ENCODE measurements around the gene ZFPM1. TPM values are rescaled to one million over a fixed set of nuclear protein-coding genes. Genes with fewer than 3 reads are reported as not detected.

Gene ZFPM1
- total and polyA plus RNA-seq, 2 of the 8 experiments (the other 6 are each of a cell fraction or from before 2014, with no cell fraction given): 0.74 to 4.8 TPM

DNA sequence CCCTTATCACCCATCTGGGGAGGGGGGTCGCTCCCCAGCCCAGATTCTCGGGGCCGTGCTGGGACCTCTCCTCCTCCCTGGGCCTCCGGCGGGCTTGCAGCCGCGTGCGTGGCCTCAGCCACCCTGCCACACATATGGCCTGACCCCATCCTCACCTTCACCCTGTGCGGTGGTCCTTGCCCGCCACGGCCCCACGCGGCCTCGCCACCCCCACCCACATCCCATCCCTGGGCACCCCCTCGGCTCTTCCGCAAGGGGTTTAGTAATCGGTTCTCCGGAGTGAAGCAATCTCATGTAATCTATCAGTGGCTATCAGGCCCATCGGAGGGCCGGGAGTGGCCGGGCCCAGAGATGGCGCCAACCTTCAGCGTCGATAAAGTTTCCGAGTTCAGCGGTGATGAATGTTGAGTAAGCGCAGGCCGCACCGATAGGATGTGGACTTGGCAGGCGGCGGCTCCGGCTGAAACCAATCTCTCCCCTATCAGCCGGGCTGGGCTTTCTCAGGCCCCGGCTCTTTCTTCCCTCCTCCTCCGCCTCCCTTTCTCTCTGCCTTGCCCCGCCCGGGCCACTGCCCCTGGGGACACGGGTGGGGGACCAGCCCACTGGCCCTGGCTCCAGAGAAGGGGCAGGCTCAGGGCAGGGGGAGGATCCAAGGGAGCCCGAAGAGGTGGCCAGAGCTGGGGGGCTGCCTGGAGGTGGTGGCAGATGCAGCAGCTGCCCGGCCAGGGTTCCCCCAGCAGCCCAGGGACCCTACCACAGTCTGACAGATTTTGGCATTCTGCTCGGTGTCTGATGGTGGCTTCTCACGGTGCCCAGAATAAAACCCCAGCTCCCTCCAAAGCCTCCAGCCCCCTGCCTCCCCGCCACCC, 20.8 kb downstream of the ZFPM1 start:
- peaks cover 2 to 6% of the 10 kb centered on the region in 2 experiments for H4K20me1 ChIP-seq (replicated peaks in 1 of 2; ENCODE audit: control insufficient read depth in 1 of 2, insufficient read depth in 2 of 2, low read length in 2 of 2)
- no peak overlapping the region for H4K5ac ChIP-seq (ENCODE audit: insufficient read length, low read depth, low read length)
- POLR2A ChIA-PET (ENCODE audit: partially characterized antibody): no interaction called here
- H3K23ac ChIP-seq (ENCODE audit: insufficient read length): no peak overlapping the region
- H3K14ac ChIP-seq (ENCODE audit: insufficient read length): no peak overlapping the region
- H2AFZ ChIP-seq (ENCODE audit: low read length): no peak overlapping the region
- no peak overlapping the region for H4K91ac ChIP-seq (replicated peaks; ENCODE audit: insufficient read length, low read length)
- no peaks in the 10 kb centered on the region for H3K9me3 ChIP-seq (ENCODE audit: insufficient read depth in 2 of 2, low read depth in 1 of 2, low read length in 1 of 2)
- no peak overlapping the region for H2AK5ac ChIP-seq (ENCODE audit: low read depth, low read length)
- 91% methylated on average over 23 of the region's 43 CpGs; no CpG with 5 or more reads in 1 of the 2 experiments for WGBS, 2 experiments (ENCODE audit: extremely low coverage in 1 of 2, insufficient coverage in 1 of 2, insufficient read length in 1 of 2, insufficient replicate concordance in 2 of 2, low coverage in 1 of 2, low lambda C conversion rate in 2 of 2, missing lambda C conversion rate in 1 of 2)
- CTCF ChIA-PET (ENCODE audit: partially characterized antibody): interaction anchor here (0.7 to 1.2 kb wide), 3 partner anchors 35 to 198 kb away, joined by 3 to 4 read pairs (median 3); no protein-coding TSS in a partner anchor
- no peak overlapping the region for H2BK120ac ChIP-seq (replicated peaks; ENCODE audit: low read depth, low read length)
- no peak overlapping the region for H3K9ac ChIP-seq (replicated peaks in 1 of 4; ENCODE audit: extremely low read depth in 1 of 4, low read depth in 3 of 4, low read length in 3 of 4)
- no peaks in the 10 kb centered on the region; the same call in 1 of the 2 replicates for H3K79me1 ChIP-seq (ENCODE audit: low read depth, low read length)
- no peak overlapping the region for H2BK20ac ChIP-seq (ENCODE audit: low read length)
- no peak overlapping the region for H2BK5ac ChIP-seq (ENCODE audit: low read depth, low read length)
- no peaks in the 10 kb centered on the region for H3K27me3 ChIP-seq (replicated peaks in 1 of 4; ENCODE audit: control insufficient read depth in 3 of 4, extremely low read depth in 1 of 4, insufficient read depth in 3 of 4, low read length in 3 of 4)
- no peaks in the 10 kb centered on the region for H3K79me2 ChIP-seq (ENCODE audit: control insufficient read depth in 1 of 2, insufficient read depth in 2 of 2, low read length in 2 of 2)
- H3K36me3 ChIP-seq (ENCODE audit: control insufficient read depth in 2 of 4, insufficient read depth in 4 of 4, low read length in 3 of 4): no peaks in the 10 kb centered on the region
- no peak overlapping the region for H3K18ac ChIP-seq (ENCODE audit: extremely low read depth, low read length)
- no peak overlapping the region for H3K4ac ChIP-seq (replicated peaks; ENCODE audit: insufficient read length, low read depth, low read length)
- no peak overlapping the region for H3K27ac ChIP-seq (ENCODE audit: low read depth, low read length)
- H2BK12ac ChIP-seq (ENCODE audit: low read depth, low read length): no peak overlapping the region
- no peak overlapping the region for H3K4me3 ChIP-seq (ENCODE audit: extremely low read depth in 1 of 4, insufficient read depth in 2 of 4, low read depth in 3 of 4, low read length in 4 of 4)
- H3K23me2 ChIP-seq (ENCODE audit: low read depth, low read length): no peaks in the 10 kb centered on the region
- no peak overlapping the region for H2BK15ac ChIP-seq (ENCODE audit: low read length)
- H4K8ac ChIP-seq (ENCODE audit: extremely low read depth, insufficient read depth, low read length): no peak overlapping the region; the same call in 1 of the 2 replicates
- peaks cover 0 to 7% (median under 1%) of the 10 kb centered on the region in 4 experiments; a peak in 3 of 7 replicates for H3K4me1 ChIP-seq (replicated peaks in 1 of 4; ENCODE audit: control insufficient read depth in 3 of 4, insufficient read depth in 4 of 4, low read length in 3 of 4)
- H3K56ac ChIP-seq (replicated peaks; ENCODE audit: insufficient read length, low read depth, low read length): no peak overlapping the region
- H3K4me2 ChIP-seq (ENCODE audit: insufficient read depth in 1 of 2, low read depth in 2 of 2, low read length in 2 of 2): no peak overlapping the region
- FAIRE-seq: no peak
- DNase-seq (ENCODE audit: low read depth in 1 of 2, low spot score in 2 of 2): no peak
- TF ChIP-seq JUND (IDR thresholded peaks at IDR 0.05; ENCODE audit: low read length) (no peak), NANOG (IDR thresholded peaks at IDR 0.05; ENCODE audit: insufficient read depth, low read depth, low read length, poor library complexity, severe bottlenecking) (no peak), NRF1 (IDR thresholded peaks at IDR 0.05; ENCODE audit: low read depth, low read length) (no peak), FOSL1 (IDR thresholded peaks at IDR 0.05; ENCODE audit: insufficient read depth, low read depth, low read length) (no peak), TEAD4 (IDR thresholded peaks at IDR 0.05; ENCODE audit: low read depth, low read length) (no peak), SIX5 (IDR thresholded peaks at IDR 0.05; ENCODE audit: low read depth, low read length) (no peak), SP2 (IDR thresholded peaks at IDR 0.05; ENCODE audit: low read length) (no peak), KDM1A (IDR thresholded peaks at IDR 0.05; ENCODE audit: borderline replicate concordance, low read length) (no peak), SAP30 (IDR thresholded peaks at IDR 0.05; ENCODE audit: insufficient read depth, insufficient replicate concordance, low read length) (no peak), CREB1 (IDR thresholded peaks at IDR 0.05) (no peak), CBX8 (IDR thresholded peaks at IDR 0.05; ENCODE audit: borderline replicate concordance, low read depth, low read length) (no peak)
- TF ChIP-seq, protein P1, sequence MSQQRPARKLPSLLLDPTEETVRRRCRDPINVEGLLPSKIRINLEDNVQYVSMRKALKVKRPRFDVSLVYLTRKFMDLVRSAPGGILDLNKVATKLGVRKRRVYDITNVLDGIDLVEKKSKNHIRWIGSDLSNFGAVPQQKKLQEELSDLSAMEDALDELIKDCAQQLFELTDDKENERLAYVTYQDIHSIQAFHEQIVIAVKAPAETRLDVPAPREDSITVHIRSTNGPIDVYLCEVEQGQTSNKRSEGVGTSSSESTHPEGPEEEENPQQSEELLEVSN (IDR thresholded peaks at IDR 0.05): no peak
